Bronchial smooth muscle cell (primary cell): ENCODE results near the gene FBXW2. TPM values are rescaled to one million over a fixed set of nuclear protein-coding genes. Genes with fewer than 3 reads are reported as not detected.

Source experiments
- total RNA-seq: library from RNA; depleted of rRNA; stranded (reverse); fragments of >200 nt; gene quantifications from 2 replicates; pipeline ENCODE4 v1.2.1, GENCODE V29; 2014

The FBXW2 gene, protein sequence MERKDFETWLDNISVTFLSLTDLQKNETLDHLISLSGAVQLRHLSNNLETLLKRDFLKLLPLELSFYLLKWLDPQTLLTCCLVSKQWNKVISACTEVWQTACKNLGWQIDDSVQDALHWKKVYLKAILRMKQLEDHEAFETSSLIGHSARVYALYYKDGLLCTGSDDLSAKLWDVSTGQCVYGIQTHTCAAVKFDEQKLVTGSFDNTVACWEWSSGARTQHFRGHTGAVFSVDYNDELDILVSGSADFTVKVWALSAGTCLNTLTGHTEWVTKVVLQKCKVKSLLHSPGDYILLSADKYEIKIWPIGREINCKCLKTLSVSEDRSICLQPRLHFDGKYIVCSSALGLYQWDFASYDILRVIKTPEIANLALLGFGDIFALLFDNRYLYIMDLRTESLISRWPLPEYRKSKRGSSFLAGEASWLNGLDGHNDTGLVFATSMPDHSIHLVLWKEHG
- 22.2 and 22.9 TPM in 2 replicates for total RNA-seq

GRCh38 chr9:120792898-120793765, at the start of gene FBXW2:
Gene FBXW2, minus strand, starts transcription at chr9:120793416. Its CDS starts 5,158 bp downstream, at chr9:120788258.

GRCh38 chr9:120714088-120714845, 78.9 kb downstream of the FBXW2 start, which contains the start of gene MEGF9:
Gene MEGF9, minus strand, starts transcription at chr9:120714470. Its CDS starts 112 bp downstream, at chr9:120714358.

Other genes with a start within 250 kb of the FBXW2 start
- gene CDK5RAP2, start 213.2 kb downstream of the FBXW2 start, total RNA-seq, result 22.9 and 28.3 TPM in 2 replicates
- gene MEGF9, start 78.9 kb downstream of the FBXW2 start, total RNA-seq, result 5.9 and 7.9 TPM in 2 replicates
- 14.1 and 21.8 TPM in 2 replicates for gene PSMD5, start 49.5 kb upstream of the FBXW2 start, total RNA-seq
- gene PHF19, start 83.8 kb upstream of the FBXW2 start, total RNA-seq, result 15.9 and 17.3 TPM in 2 replicates
- gene TRAF1, start 133.4 kb upstream of the FBXW2 start, total RNA-seq, result 2.4 and 3.8 TPM in 2 replicates